Stimulated activated CD4-positive, alpha-beta T cell treated with anti-CD3 and anti-CD28 coated beads, Interleukin-15, amount 100 ng/mL, for 48 hours (primary cell): ENCODE measurements around the gene SUGP1.
A peak's percentile ranks its signal among the peaks of the same experiment; 100 is the strongest.
"Not testable (repeated sequence)": the region's sequence is repeated elsewhere in the genome, so short reads cannot be mapped to it uniquely, and the experiment has no call there.

ENCODE experiments used
- DNase-seq, 2 donors: peaks; one replicate each; pipeline ENCODE4 v3.0.0-alpha.2; 2020; ENCODE audit warnings: low read depth in 2 of 2

SUGP1 gene

GRCh38 chr19:19320361-19321140 is at the start of gene SUGP1, which contains the start of gene MAU2:
Gene SUGP1 (minus strand): TSS chr19:19320509. CDS start chr19:19320496, 13 bp downstream.
Gene MAU2 (plus strand): TSS chr19:19320829. CDS start chr19:19320860, 31 bp downstream.
- DNase-seq = peak; percentile 83 to 85

- no peak for DNase-seq
Measured at GRCh38 chr19:19368087-19368486, 47.8 kb upstream of the SUGP1 start.

GRCh38 chr19:19366434-19367396 is 46.4 kb upstream of the SUGP1 start:
- peak; percentile 51 to 68 for DNase-seq

GRCh38 chr19:19362075-19362474 is 41.8 kb upstream of the SUGP1 start:
- no peak for DNase-seq

- peak; percentile 54 to 71 for DNase-seq
Measured at GRCh38 chr19:19361075-19361594, 40.8 kb upstream of the SUGP1 start.

- no peak for DNase-seq
Measured at GRCh38 chr19:19356901-19357566, 36.7 kb upstream of the SUGP1 start.

GRCh38 chr19:19356500-19356899 is 36.2 kb upstream of the SUGP1 start:
- DNase-seq = no peak

- no peak for DNase-seq
Measured at GRCh38 chr19:19355606-19356139, 35.4 kb upstream of the SUGP1 start.

GRCh38 chr19:19354932-19355331 is 34.6 kb upstream of the SUGP1 start:
- no peak for DNase-seq

- DNase-seq = no peak
Measured at GRCh38 chr19:19354007-19354406, 33.7 kb upstream of the SUGP1 start.

- no peak for DNase-seq
Measured at GRCh38 chr19:19352823-19353222, 32.5 kb upstream of the SUGP1 start.

- not testable (repeated sequence) for DNase-seq
Measured at GRCh38 chr19:19350756-19351155, 30.4 kb upstream of the SUGP1 start.

GRCh38 chr19:19349365-19349764 is 29.1 kb upstream of the SUGP1 start:
- DNase-seq = no peak

GRCh38 chr19:19348266-19348665 is 28.0 kb upstream of the SUGP1 start:
- no peak for DNase-seq

- DNase-seq = no peak
Measured at GRCh38 chr19:19347401-19348110, 27.2 kb upstream of the SUGP1 start.

- no peak for DNase-seq
Measured at GRCh38 chr19:19345970-19346369, 25.7 kb upstream of the SUGP1 start.

- no peak for DNase-seq
Measured at GRCh38 chr19:19345232-19345631, 24.9 kb upstream of the SUGP1 start.

GRCh38 chr19:19343762-19344161 is 23.5 kb upstream of the SUGP1 start:
- DNase-seq = no peak

GRCh38 chr19:19343016-19343362 is 22.7 kb upstream of the SUGP1 start:
- DNase-seq = no peak

- no peak for DNase-seq
Measured at GRCh38 chr19:19342086-19343015, 22.0 kb upstream of the SUGP1 start.
